ENCODE results near the gene PALD1. TPM values are rescaled to one million over a fixed set of nuclear protein-coding genes. Genes with fewer than 3 reads are reported as not detected.

PALD1 gene
- total and polyA plus RNA-seq, 9 of the 15 experiments (the other 6 are each of a cell fraction or from before 2014, with no cell fraction given): 0.03 to 0.29 (median 0.09) TPM; not detected in 2

GRCh38 chr10:70590655-70591416 lies 112.3 kb downstream of the PALD1 start (continued):
- TF ChIP-seq ZNF398 (CRISPR knock-in tag; IDR thresholded peaks at IDR 0.05) (no peak), TRIM24 (IDR thresholded peaks at IDR 0.05) (no peak), RBBP5 (IDR thresholded peaks at IDR 0.05; ENCODE audit: borderline replicate concordance, insufficient read depth, low read length, poor library complexity, severe bottlenecking) (no peak), MCM2 (IDR thresholded peaks at IDR 0.05; ENCODE audit: low read depth) (no peak), THRAP3 (IDR thresholded peaks at IDR 0.05; ENCODE audit: borderline replicate concordance) (no peak), MED1 (CRISPR knock-in tag; IDR thresholded peaks at IDR 0.05; ENCODE audit: borderline replicate concordance) (no peak), KAT8 (IDR thresholded peaks at IDR 0.05; ENCODE audit: low read depth) (no peak), MAZ (CRISPR knock-in tag; conservative IDR thresholded peaks at IDR 0.05 in 1 of 2, IDR thresholded peaks at IDR 0.05 in 1 of 2) (peak in 1 of 2 experiments; percentile 97; a peak in 2 of 4 replicates), RAD51 (IDR thresholded peaks at IDR 0.05; ENCODE audit: borderline replicate concordance, low read depth) (no peak), ZBTB2 (IDR thresholded peaks at IDR 0.05) (no peak), JUND (IDR thresholded peaks at IDR 0.05; ENCODE audit: borderline replicate concordance, low read depth, low read length) (no peak), JUND (tag; IDR thresholded peaks at IDR 0.05; ENCODE audit: borderline replicate concordance, low read depth, low read length) (peak; percentile 56; the same call in 1 of the 3 replicates), NFE2L1 (tag; IDR thresholded peaks at IDR 0.05; ENCODE audit: borderline replicate concordance, low read depth) (peak; percentile 67), ZNF695 (CRISPR knock-in tag; IDR thresholded peaks at IDR 0.05) (peak; percentile 97), ETV1 (tag; conservative IDR thresholded peaks at IDR 0.05; ENCODE audit: low read depth) (peak; percentile 92), OTX1 (CRISPR knock-in tag; IDR thresholded peaks at IDR 0.05) (peak; percentile 98), MAX (CRISPR knock-in tag; IDR thresholded peaks at IDR 0.05) (no peak), RBM15 (IDR thresholded peaks at IDR 0.05; ENCODE audit: insufficient read depth, low read length) (no peak), RBM25 (IDR thresholded peaks at IDR 0.05; ENCODE audit: low read depth, low read length, severe bottlenecking) (no peak), ZNF431 (CRISPR knock-in tag; IDR thresholded peaks at IDR 0.05) (no peak), ZNF184 (CRISPR knock-in tag; IDR thresholded peaks at IDR 0.05) (no peak), ELK3 (CRISPR knock-in tag; IDR thresholded peaks at IDR 0.05) (peak; percentile 94), ATF7 (IDR thresholded peaks at IDR 0.05) (no peak), SUPT5H (IDR thresholded peaks at IDR 0.05) (no peak), FIP1L1 (IDR thresholded peaks at IDR 0.05; ENCODE audit: low read depth, low read length, poor library complexity, severe bottlenecking) (no peak)
